Measurements from ENCODE around the gene CD3D.

Gene CD3D

GRCh38 chr11:118340449-118340848, 2.1 kb downstream of the CD3D start:
- Histone ChIP-seq H4K91ac (ENCODE audit: low read depth, low read length) (no peak overlapping the region), H4K12ac (ENCODE audit: low read depth, low read length) (no peak overlapping the region), H3K23ac (ENCODE audit: low read length) (no peak overlapping the region), H3K4me3 (ENCODE audit: low read depth, low read length) (no peak overlapping the region), H4K8ac (ENCODE audit: low read depth, low read length) (no peak overlapping the region), H3K4ac (ENCODE audit: low read depth, low read length) (no peak overlapping the region), H3K79me2 (ENCODE audit: control insufficient read depth, insufficient read depth, low read length, poor library complexity) (no peaks in the 10 kb centered on the region), H2BK120ac (ENCODE audit: insufficient read depth, low read length, poor library complexity) (no peak overlapping the region), H2AK5ac (ENCODE audit: low read length) (no peak overlapping the region), H3K27me3 (ENCODE audit: insufficient read depth, low read length) (no peaks in the 10 kb centered on the region), H3K36me3 (ENCODE audit: control insufficient read depth in 1 of 2, insufficient read depth in 2 of 2, low read length in 2 of 2) (no peaks in the 10 kb centered on the region), H2BK5ac (ENCODE audit: low read depth, low read length, poor library complexity) (no peak overlapping the region), H3K14ac (ENCODE audit: low read length) (no peak overlapping the region), H3K9me3 (ENCODE audit: insufficient read depth, low read depth, low read length) (no peaks in the 10 kb centered on the region), H3K9ac (ENCODE audit: low read length) (no peak overlapping the region), H2BK12ac (ENCODE audit: low read length) (no peak overlapping the region), H2AFZ (ENCODE audit: insufficient read depth, low read length, poor library complexity) (no peak overlapping the region), H3K4me2 (ENCODE audit: low read length) (no peak overlapping the region), H3K27ac (ENCODE audit: low read depth, low read length) (no peak overlapping the region), H3K4me1 (ENCODE audit: control insufficient read depth in 1 of 2, insufficient read depth in 2 of 2, low read length in 2 of 2) (no peaks in the 10 kb centered on the region), H3K18ac (ENCODE audit: low read length) (no peak overlapping the region), H3K79me1 (ENCODE audit: low read length) (no peaks in the 10 kb centered on the region)
- no peak for DNase-seq
- WGBS (ENCODE audit: extremely low coverage, insufficient coverage, insufficient read length) = no CpG with 5 or more reads among the region's 3 CpGs

GRCh38 chr11:118339281-118339961, 3.1 kb downstream of the CD3D start:
- no peak overlapping the region for H3K23ac ChIP-seq (ENCODE audit: low read length)
- no peak overlapping the region for H3K18ac ChIP-seq (ENCODE audit: low read length)
- no CpG with 5 or more reads among the region's 5 CpGs for WGBS (ENCODE audit: extremely low coverage, insufficient coverage, insufficient read length)
- no peak overlapping the region for H4K8ac ChIP-seq (ENCODE audit: low read depth, low read length)
- no peaks in the 10 kb centered on the region for H3K36me3 ChIP-seq (ENCODE audit: control insufficient read depth in 1 of 2, insufficient read depth in 2 of 2, low read length in 2 of 2)
- no peak overlapping the region for H2BK5ac ChIP-seq (ENCODE audit: low read depth, low read length, poor library complexity)
- no peak overlapping the region for H2BK120ac ChIP-seq (ENCODE audit: insufficient read depth, low read length, poor library complexity)
- H2AK5ac ChIP-seq (ENCODE audit: low read length) = no peak overlapping the region
- no peak overlapping the region for H3K27ac ChIP-seq (ENCODE audit: low read depth, low read length)
- H3K14ac ChIP-seq (ENCODE audit: low read length) = no peak overlapping the region
- H3K4ac ChIP-seq (ENCODE audit: low read depth, low read length) = no peak overlapping the region
- H3K4me3 ChIP-seq (ENCODE audit: low read depth, low read length) = no peak overlapping the region
- no peaks in the 10 kb centered on the region for H3K27me3 ChIP-seq (ENCODE audit: insufficient read depth, low read length)
- no peak for DNase-seq
- H4K91ac ChIP-seq (ENCODE audit: low read depth, low read length) = no peak overlapping the region
- no peak overlapping the region for H3K4me2 ChIP-seq (ENCODE audit: low read length)
- H3K79me2 ChIP-seq (ENCODE audit: control insufficient read depth, insufficient read depth, low read length, poor library complexity) = no peaks in the 10 kb centered on the region
- no peaks in the 10 kb centered on the region for H3K79me1 ChIP-seq (ENCODE audit: low read length)
- H4K12ac ChIP-seq (ENCODE audit: low read depth, low read length) = no peak overlapping the region
- H2BK12ac ChIP-seq (ENCODE audit: low read length) = no peak overlapping the region
- H3K9me3 ChIP-seq (ENCODE audit: insufficient read depth, low read depth, low read length) = no peaks in the 10 kb centered on the region
- H3K4me1 ChIP-seq (ENCODE audit: control insufficient read depth in 1 of 2, insufficient read depth in 2 of 2, low read length in 2 of 2) = no peaks in the 10 kb centered on the region
- no peak overlapping the region for H3K9ac ChIP-seq (ENCODE audit: low read length)
- H2AFZ ChIP-seq (ENCODE audit: insufficient read depth, low read length, poor library complexity) = no peak overlapping the region

- Histone ChIP-seq H4K12ac (ENCODE audit: low read depth, low read length) (no peak overlapping the region), H4K91ac (ENCODE audit: low read depth, low read length) (no peak overlapping the region), H3K14ac (ENCODE audit: low read length) (no peak overlapping the region), H3K9me3 (ENCODE audit: insufficient read depth, low read depth, low read length) (no peaks in the 10 kb centered on the region), H2BK5ac (ENCODE audit: low read depth, low read length, poor library complexity) (no peak overlapping the region), H4K8ac (ENCODE audit: low read depth, low read length) (no peak overlapping the region), H3K23ac (ENCODE audit: low read length) (no peak overlapping the region), H3K4me2 (ENCODE audit: low read length) (no peak overlapping the region), H3K4ac (ENCODE audit: low read depth, low read length) (no peak overlapping the region), H2AK5ac (ENCODE audit: low read length) (no peak overlapping the region), H3K18ac (ENCODE audit: low read length) (no peak overlapping the region), H2AFZ (ENCODE audit: insufficient read depth, low read length, poor library complexity) (no peak overlapping the region), H3K36me3 (ENCODE audit: control insufficient read depth in 1 of 2, insufficient read depth in 2 of 2, low read length in 2 of 2) (no peaks in the 10 kb centered on the region), H3K9ac (ENCODE audit: low read length) (no peak overlapping the region), H2BK12ac (ENCODE audit: low read length) (no peak overlapping the region), H2BK120ac (ENCODE audit: insufficient read depth, low read length, poor library complexity) (no peak overlapping the region), H3K79me2 (ENCODE audit: control insufficient read depth, insufficient read depth, low read length, poor library complexity) (no peaks in the 10 kb centered on the region), H3K27me3 (ENCODE audit: insufficient read depth, low read length) (no peaks in the 10 kb centered on the region), H3K4me3 (ENCODE audit: low read depth, low read length) (no peak overlapping the region), H3K27ac (ENCODE audit: low read depth, low read length) (no peak overlapping the region), H3K79me1 (ENCODE audit: low read length) (no peaks in the 10 kb centered on the region), H3K4me1 (ENCODE audit: control insufficient read depth in 1 of 2, insufficient read depth in 2 of 2, low read length in 2 of 2) (no peaks in the 10 kb centered on the region)
- no CpG with 5 or more reads among the region's 7 CpGs for WGBS (ENCODE audit: extremely low coverage, insufficient coverage, insufficient read length)
- DNase-seq = no peak
Measured at GRCh38 chr11:118338637-118339061, 3.9 kb downstream of the CD3D start.

- H3K23ac ChIP-seq (ENCODE audit: low read length) = no peak overlapping the region
- no peak overlapping the region for H3K4ac ChIP-seq (ENCODE audit: low read depth, low read length)
- no peak overlapping the region for H4K12ac ChIP-seq (ENCODE audit: low read depth, low read length)
- no peak overlapping the region for H2AK5ac ChIP-seq (ENCODE audit: low read length)
- H4K91ac ChIP-seq (ENCODE audit: low read depth, low read length) = no peak overlapping the region
- DNase-seq = no peak
- no peak overlapping the region for H4K8ac ChIP-seq (ENCODE audit: low read depth, low read length)
- H3K27ac ChIP-seq (ENCODE audit: low read depth, low read length) = no peak overlapping the region
- H2BK5ac ChIP-seq (ENCODE audit: low read depth, low read length, poor library complexity) = no peak overlapping the region
- H3K4me2 ChIP-seq (ENCODE audit: low read length) = no peak overlapping the region
- no peaks in the 10 kb centered on the region for H3K4me1 ChIP-seq (ENCODE audit: control insufficient read depth in 1 of 2, insufficient read depth in 2 of 2, low read length in 2 of 2)
- no peaks in the 10 kb centered on the region for H3K9me3 ChIP-seq (ENCODE audit: insufficient read depth, low read depth, low read length)
- H2BK12ac ChIP-seq (ENCODE audit: low read length) = no peak overlapping the region
- H3K79me1 ChIP-seq (ENCODE audit: low read length) = no peaks in the 10 kb centered on the region
- H3K27me3 ChIP-seq (ENCODE audit: insufficient read depth, low read length) = no peaks in the 10 kb centered on the region
- no peak overlapping the region for H2AFZ ChIP-seq (ENCODE audit: insufficient read depth, low read length, poor library complexity)
- H3K4me3 ChIP-seq (ENCODE audit: low read depth, low read length) = no peak overlapping the region
- no peaks in the 10 kb centered on the region for H3K36me3 ChIP-seq (ENCODE audit: control insufficient read depth in 1 of 2, insufficient read depth in 2 of 2, low read length in 2 of 2)
- H3K79me2 ChIP-seq (ENCODE audit: control insufficient read depth, insufficient read depth, low read length, poor library complexity) = no peaks in the 10 kb centered on the region
- WGBS (ENCODE audit: extremely low coverage, insufficient coverage, insufficient read length) = no CpG with 5 or more reads among the region's 1 CpG
- H3K18ac ChIP-seq (ENCODE audit: low read length) = no peak overlapping the region
- H3K14ac ChIP-seq (ENCODE audit: low read length) = no peak overlapping the region
- no peak overlapping the region for H2BK120ac ChIP-seq (ENCODE audit: insufficient read depth, low read length, poor library complexity)
- H3K9ac ChIP-seq (ENCODE audit: low read length) = no peak overlapping the region
Measured at GRCh38 chr11:118334745-118335144, 7.8 kb downstream of the CD3D start.

All from trophoblast cell (in vitro differentiated cells and primary cell).